Fibroblast of lung (primary cell): ENCODE measurements around the gene AQP2. TPM values are rescaled to one million over a fixed set of nuclear protein-coding genes. Genes with fewer than 3 reads are reported as not detected.

Experiments
- DNase-seq, 2 donors: peaks; one replicate each; pipeline versions ENCODE4 v3.0.0 to v3.0.0-alpha.2; 2010; ENCODE audit warnings: low read depth in 2 of 2
- H2AFZ ChIP-seq: 2 replicates; pipeline ENCODE4 v1.5.1; 2012; ENCODE audit warnings: low read length, control low read depth, inconsistent platforms
- H3K27ac ChIP-seq: 2 replicates; pipeline ENCODE4 v1.5.1; 2011; ENCODE audit warnings: low read length, control low read depth; ENCODE audit not compliant: insufficient read depth
- H3K27me3 ChIP-seq: 2 replicates; pipeline ENCODE4 v1.5.1; 2011; ENCODE audit warnings: mild to moderate bottlenecking, low read length; ENCODE audit not compliant: control insufficient read depth, insufficient read depth
- H3K36me3 ChIP-seq: 2 replicates; pipeline ENCODE4 v1.5.1; 2011; ENCODE audit warnings: low read length; ENCODE audit not compliant: control insufficient read depth, insufficient read depth
- H3K4me1 ChIP-seq: 2 replicates; pipeline ENCODE4 v1.5.1; 2011; ENCODE audit warnings: low read length; ENCODE audit not compliant: control insufficient read depth, insufficient read depth; ENCODE audit errors: extremely low read depth
- H3K4me2 ChIP-seq: 2 replicates; pipeline ENCODE4 v1.5.1; 2011; ENCODE audit warnings: low read length, control low read depth; ENCODE audit not compliant: insufficient read depth; ENCODE audit errors: extremely low read depth
- H3K4me3 ChIP-seq, 4 experiments: fragments of 200-600 bp in 1 of 4; sonication (generic) in 1 of 4; replicated peaks in 1 of 4; 2 replicates each; pipeline ENCODE4 v1.5.1; 2011 to 2016; ENCODE audit warnings: low read length in 4 of 4, low read depth in 3 of 4, mild to moderate bottlenecking in 3 of 4, control low read depth in 2 of 4, inconsistent platforms in 1 of 4, mixed read lengths in 1 of 4; ENCODE audit not compliant: insufficient read depth in 1 of 4; ENCODE audit errors: control extremely low read depth in 1 of 4
- H3K79me2 ChIP-seq: 2 replicates; pipeline ENCODE4 v1.5.1; 2012; ENCODE audit warnings: mild to moderate bottlenecking, low read length, inconsistent platforms; ENCODE audit not compliant: control insufficient read depth, insufficient read depth
- H3K9ac ChIP-seq: 2 replicates; pipeline ENCODE4 v1.5.1; 2011; ENCODE audit warnings: mild to moderate bottlenecking, low read length, control low read depth; ENCODE audit not compliant: insufficient read depth
- H3K9me3 ChIP-seq: 2 replicates; pipeline ENCODE4 v1.5.1; 2012; ENCODE audit warnings: low read depth, low read length; ENCODE audit not compliant: control insufficient read depth, insufficient read depth
- H4K20me1 ChIP-seq: 2 replicates; pipeline ENCODE4 v1.5.1; 2011; ENCODE audit warnings: low read length; ENCODE audit not compliant: control insufficient read depth, insufficient read depth; ENCODE audit errors: extremely low read depth
- CTCF ChIP-seq, 2 donors: IDR thresholded peaks in 1 of 2; conservative IDR thresholded peaks in 1 of 2; 1 replicate in 1 of 2; 2 replicates in 1 of 2; pipeline ENCODE4 v1.5.1; 2011 to 2012; ENCODE audit warnings: low read length in 2 of 2, control low read depth in 1 of 2, inconsistent platforms in 1 of 2, low read depth in 1 of 2, mild to moderate bottlenecking in 1 of 2
- EZH2 ChIP-seq: IDR thresholded peaks from 2 replicates; pipeline ENCODE4 v1.5.1; 2012; ENCODE audit warnings: low read length, control low read depth, mild to moderate bottlenecking; ENCODE audit errors: missing control alignments
- polyA plus RNA-seq, 2 donors: library from polyadenylated mRNA; depleted of rRNA in 1 of 2; stranded (reverse) in 1 of 2; unstranded in 1 of 2; fragments of >200 nt; gene quantifications; 2 replicates each; pipeline ENCODE4 v1.2.1, GENCODE V29; 2011 to 2012; ENCODE audit warnings: missing spikeins in 1 of 2
- total RNA-seq: library from RNA; depleted of rRNA; stranded (reverse); fragments of >200 nt; gene quantifications from 2 replicates; pipeline ENCODE4 v1.2.1, GENCODE V29; 2014

Gene AQP2
- total and polyA plus RNA-seq, 2 donors (not counting 1 experiment from before 2014, with no cell fraction given), result not detected

- H3K4me2 ChIP-seq, result no peak overlapping the region
- DNase-seq, result no peak
- no peak overlapping the region for H2AFZ ChIP-seq
- no peaks in the 10 kb centered on the region for H3K36me3 ChIP-seq
- TF ChIP-seq EZH2 (no peak), CTCF (conservative IDR thresholded peaks at IDR 0.05 in 1 of 2, IDR thresholded peaks at IDR 0.05 in 1 of 2; ENCODE audit: low read depth in 1 of 2, low read length in 2 of 2) (no peak)
- no peaks in the 10 kb centered on the region for H3K4me1 ChIP-seq
- H3K27me3 ChIP-seq, result peaks cover 3% of the 10 kb centered on the region
- H4K20me1 ChIP-seq, result no peaks in the 10 kb centered on the region
- H3K79me2 ChIP-seq, result no peaks in the 10 kb centered on the region
- no peak overlapping the region for H3K27ac ChIP-seq
- no peak overlapping the region for H3K4me3 ChIP-seq
- H3K9me3 ChIP-seq, result no peaks in the 10 kb centered on the region
- H3K9ac ChIP-seq, result no peak overlapping the region
Measured at GRCh38 chr12:49911213-49911605, 39.3 kb upstream of the AQP2 start.

- Histone ChIP-seq H4K20me1 (no peaks in the 10 kb centered on the region), H3K4me1 (no peaks in the 10 kb centered on the region), H3K4me3 (no peak overlapping the region), H3K27me3 (peaks cover 3% of the 10 kb centered on the region), H3K9ac (no peak overlapping the region), H3K27ac (no peak overlapping the region), H3K79me2 (no peaks in the 10 kb centered on the region), H2AFZ (no peak overlapping the region), H3K9me3 (no peaks in the 10 kb centered on the region), H3K36me3 (no peaks in the 10 kb centered on the region), H3K4me2 (no peak overlapping the region)
- DNase-seq, result no peak
- TF ChIP-seq EZH2, result no peak
- TF ChIP-seq CTCF (conservative IDR thresholded peaks at IDR 0.05 in 1 of 2, IDR thresholded peaks at IDR 0.05 in 1 of 2; ENCODE audit: low read depth in 1 of 2, low read length in 2 of 2), result no peak
Measured at GRCh38 chr12:49912345-49913255, 37.9 kb upstream of the AQP2 start.

- Histone ChIP-seq H3K9ac (no peak overlapping the region), H3K4me2 (no peak overlapping the region), H3K4me1 (no peaks in the 10 kb centered on the region), H2AFZ (no peak overlapping the region), H3K36me3 (no peaks in the 10 kb centered on the region), H3K79me2 (no peaks in the 10 kb centered on the region), H3K9me3 (no peaks in the 10 kb centered on the region), H3K4me3 (no peak overlapping the region), H4K20me1 (no peaks in the 10 kb centered on the region), H3K27ac (no peak overlapping the region), H3K27me3 (peaks cover 3% of the 10 kb centered on the region)
- no peak for TF ChIP-seq CTCF (conservative IDR thresholded peaks at IDR 0.05 in 1 of 2, IDR thresholded peaks at IDR 0.05 in 1 of 2; ENCODE audit: low read depth in 1 of 2, low read length in 2 of 2)
- no peak for TF ChIP-seq EZH2
- DNase-seq, result no peak
Measured at GRCh38 chr12:49916129-49916919, 34.2 kb upstream of the AQP2 start.
